Femur (tissue), 1 donor: ENCODE results near the gene NHEJ1.
A peak's percentile ranks its signal among the peaks of the same experiment; 100 is the strongest.

Source experiments
- DNase-seq: peaks from one replicate; pipeline ENCODE4 v3.0.0-alpha.2; 2017

The NHEJ1 gene

DNA sequence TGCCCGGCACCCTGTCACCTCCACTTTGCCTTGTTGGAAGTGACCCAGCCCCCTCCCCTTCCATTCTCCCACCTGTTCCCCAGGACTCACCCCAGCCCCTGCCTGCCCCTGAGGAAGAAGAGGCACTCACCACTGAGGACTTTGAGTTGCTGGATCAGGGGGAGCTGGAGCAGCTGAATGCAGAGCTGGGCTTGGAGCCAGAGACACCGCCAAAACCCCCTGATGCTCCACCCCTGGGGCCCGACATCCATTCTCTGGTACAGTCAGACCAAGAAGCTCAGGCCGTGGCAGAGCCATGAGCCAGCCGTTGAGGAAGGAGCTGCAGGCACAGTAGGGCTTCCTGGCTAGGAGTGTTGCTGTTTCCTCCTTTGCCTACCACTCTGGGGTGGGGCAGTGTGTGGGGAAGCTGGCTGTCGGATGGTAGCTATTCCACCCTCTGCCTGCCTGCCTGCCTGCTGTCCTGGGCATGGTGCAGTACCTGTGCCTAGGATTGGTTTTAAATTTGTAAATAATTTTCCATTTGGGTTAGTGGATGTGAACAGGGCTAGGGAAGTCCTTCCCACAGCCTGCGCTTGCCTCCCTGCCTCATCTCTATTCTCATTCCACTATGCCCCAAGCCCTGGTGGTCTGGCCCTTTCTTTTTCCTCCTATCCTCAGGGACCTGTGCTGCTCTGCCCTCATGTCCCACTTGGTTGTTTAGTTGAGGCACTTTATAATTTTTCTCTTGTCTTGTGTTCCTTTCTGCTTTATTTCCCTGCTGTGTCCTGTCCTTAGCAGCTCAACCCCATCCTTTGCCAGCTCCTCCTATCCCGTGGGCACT, 21.9 kb upstream of the NHEJ1 start:
- DNase-seq, result no peak

DNA sequence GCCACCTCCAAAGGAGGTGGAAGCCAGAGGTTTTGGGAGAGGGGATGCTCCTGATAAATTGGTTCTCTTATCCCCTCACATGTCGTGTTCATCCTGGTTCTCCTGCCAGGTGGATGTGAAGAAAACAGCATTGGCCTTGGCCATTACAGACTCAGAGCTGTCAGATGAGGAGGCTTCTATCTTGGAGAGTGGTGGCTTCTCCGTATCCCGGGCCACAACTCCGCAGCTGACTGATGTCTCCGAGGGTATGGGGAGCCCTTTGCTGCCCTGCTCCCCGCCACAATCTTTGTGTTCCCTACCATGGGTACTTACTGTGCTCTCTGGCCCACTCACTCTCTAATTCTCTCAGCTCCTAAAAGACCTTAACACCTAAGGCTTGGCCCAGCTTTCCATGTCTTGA, 20.9 kb upstream of the NHEJ1 start:
- DNase-seq, result no peak

DNA sequence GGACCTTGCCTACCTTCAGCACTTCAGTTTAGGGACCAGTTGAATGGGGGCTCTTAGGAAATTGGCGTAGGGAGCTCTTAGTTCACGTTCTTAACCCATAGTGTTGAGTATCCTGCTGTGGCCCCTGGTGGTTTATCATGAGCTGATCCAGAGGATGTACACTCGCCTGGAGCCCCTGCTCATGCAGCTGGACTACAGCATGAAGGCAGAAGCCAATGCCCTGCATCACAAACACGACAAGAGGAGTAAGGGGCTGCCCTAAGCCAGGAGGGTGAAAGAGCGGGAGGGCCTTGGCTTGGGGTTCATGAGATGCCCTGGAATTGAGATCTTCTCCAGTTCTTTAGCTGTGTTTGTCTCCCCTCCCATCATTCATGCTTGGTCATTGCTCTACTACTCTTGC, 20.3 kb upstream of the NHEJ1 start:
- no peak for DNase-seq

DNA sequence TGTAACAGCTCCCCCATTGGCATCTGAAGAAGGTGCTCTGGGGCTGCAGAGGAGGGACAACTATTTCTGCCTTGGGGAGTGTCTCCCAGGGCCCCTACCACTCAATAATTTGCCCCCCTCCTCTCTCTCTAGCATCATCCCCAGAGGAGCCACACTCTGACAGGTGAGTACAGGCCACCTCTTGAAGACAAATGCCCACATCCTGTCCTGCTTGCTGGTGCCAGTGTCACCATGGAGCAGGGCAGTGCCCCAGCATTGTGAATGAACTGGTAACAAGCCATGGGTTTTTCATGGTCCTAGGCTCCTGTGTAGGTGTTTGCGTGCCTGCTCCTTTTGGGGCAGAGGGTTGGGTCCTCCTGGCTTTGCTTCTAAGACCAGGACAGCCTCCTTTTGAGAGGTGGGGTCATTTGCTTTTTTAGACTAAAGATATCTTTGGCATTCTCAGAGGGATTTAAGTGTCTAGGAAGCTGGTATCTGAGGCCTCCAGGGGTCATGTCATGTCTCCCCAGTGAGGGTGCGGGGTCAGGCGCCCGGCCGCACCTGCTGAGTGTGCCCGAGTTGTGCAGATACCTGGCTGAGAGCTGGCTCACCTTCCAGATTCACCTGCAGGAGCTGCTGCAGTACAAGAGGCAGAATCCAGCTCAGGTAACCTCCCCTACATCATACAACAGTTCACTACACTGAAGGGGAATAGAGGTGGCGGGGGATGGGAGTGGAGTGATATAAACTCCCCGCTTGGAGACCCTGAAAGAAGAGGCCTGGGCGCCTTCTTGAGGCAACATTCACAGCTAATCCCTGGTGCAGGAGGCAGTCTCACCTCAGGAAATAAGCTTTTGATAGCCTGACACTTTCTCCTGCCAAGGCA, 19.2 kb upstream of the NHEJ1 start:
- no peak for DNase-seq

DNA sequence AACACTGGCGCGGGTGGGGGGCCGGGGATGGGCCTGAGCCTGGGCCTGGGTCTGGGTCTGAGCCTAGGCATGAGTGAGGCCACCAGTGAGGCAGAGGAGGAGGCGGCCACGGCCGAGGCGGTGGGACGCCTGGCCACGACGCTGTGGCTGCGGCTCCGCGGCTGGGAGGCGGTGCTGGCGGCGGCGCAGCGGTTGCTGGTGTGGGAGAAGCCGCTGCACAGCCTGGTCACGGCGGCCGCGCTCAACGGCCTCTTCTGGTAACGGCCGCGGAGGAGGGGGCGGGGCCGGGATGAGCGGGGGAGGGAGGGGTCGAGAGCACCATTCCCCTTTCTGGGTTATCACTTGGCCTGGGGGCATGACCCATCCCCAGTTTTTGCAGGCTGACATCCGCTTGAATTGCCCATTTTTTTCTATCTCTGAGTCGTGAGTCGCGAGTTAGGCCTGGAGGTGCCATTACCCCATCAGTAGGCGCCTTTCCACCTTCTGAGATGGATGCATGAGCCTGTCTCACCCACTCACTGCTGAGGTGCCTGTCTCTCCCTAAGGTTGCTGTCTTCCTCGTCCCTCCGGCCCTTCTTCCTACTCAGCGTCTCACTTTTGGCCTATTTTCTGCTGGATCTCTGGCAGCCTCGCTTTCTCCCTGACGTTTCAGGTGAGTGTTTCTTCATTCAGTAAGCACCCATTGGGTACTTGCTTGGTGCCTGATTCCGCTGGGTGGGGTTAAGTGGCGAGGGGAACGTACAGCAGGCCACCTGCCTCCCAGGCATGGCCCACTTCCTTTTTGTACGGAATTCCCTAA, 18.0 kb upstream of the NHEJ1 start:
- no peak for DNase-seq

DNA sequence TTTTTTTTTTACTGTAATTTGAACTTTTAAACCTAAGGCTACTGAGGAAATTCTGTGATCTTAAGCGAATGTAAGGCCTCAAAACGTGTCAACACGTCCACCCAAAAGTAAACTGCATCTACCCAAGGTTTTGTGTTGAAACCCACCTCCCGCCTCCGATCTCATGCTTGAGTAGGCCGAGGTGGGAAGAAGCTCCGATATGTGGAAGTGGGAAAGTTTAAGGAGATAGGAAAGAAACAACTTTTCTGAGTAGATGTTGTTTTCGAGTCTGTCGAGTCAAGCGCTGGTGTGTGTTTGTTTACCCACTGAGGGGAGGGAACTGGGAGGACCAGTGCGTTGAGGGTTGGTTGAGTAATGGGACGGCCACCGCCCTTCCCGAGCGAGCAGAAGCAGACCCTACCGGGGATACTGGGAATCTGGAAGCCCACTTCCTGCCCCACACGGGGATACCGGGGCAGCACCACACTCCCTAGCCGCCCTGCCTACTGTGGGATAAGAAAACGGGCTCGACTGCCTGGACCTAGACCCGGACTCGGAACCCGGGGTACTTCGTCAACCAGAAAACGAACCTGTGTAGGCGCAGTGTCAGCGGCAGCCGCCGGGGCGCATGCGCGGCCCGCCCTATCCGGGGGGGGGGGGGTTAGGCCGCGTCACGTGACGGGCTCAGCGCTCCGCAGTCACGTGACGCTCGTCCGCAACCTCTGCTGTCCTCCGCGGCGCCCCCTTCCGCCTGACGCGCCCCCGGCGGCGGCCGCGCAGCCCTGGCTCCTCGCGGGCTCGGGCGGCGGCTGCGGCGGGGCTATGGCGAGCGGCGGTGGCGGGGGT, 17.1 kb upstream of the NHEJ1 start, which contains the start of gene RETREG2:
Gene RETREG2 (plus strand): TSS at position 724 of the 825 bp plus-strand sequence. CDS start 78 bp downstream, at position 802.
- DNase-seq, result peak; percentile 94

DNA sequence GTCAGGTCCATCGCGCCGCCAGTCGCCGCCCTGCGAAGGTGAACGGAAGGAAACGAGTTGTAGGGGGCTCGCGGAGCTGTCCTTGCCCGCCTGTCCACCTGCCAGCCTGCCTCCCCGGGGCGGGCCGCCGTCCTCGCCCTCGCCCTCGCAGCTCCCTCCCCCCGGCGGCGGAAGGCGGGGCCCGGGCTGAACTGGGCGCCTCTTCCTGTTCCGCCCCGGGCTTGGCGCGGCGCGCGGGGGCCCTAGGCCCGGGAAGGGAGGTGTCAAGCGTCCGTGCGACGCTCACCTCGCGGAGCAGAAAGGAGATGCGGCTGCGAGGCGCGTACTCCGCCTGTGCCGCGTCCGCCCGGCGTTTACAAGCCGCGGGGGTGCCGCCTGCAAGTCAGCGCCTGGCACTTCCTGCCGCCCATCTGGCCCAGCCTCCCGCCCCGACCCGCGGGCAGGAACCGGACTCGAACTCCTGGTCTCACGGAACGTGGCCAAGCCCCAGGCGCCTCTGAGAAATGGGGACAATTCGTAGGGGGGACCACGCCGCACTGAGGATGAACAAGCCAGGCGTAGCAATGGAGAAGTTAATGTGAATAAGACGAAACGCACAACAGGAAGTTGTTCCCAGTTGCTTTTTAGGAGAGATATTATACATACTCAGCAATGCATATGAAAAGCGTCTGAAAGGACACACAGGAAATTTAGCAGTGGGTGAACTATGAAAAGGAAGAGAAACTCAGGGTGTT, 16.4 kb upstream of the NHEJ1 start, which contains the start of gene CNPPD1:
Gene CNPPD1 (minus strand): TSS at position 108 of the 734 bp plus-strand sequence. CDS start 97 bp downstream, at position 11.
- peak; percentile 91 for DNase-seq

DNA sequence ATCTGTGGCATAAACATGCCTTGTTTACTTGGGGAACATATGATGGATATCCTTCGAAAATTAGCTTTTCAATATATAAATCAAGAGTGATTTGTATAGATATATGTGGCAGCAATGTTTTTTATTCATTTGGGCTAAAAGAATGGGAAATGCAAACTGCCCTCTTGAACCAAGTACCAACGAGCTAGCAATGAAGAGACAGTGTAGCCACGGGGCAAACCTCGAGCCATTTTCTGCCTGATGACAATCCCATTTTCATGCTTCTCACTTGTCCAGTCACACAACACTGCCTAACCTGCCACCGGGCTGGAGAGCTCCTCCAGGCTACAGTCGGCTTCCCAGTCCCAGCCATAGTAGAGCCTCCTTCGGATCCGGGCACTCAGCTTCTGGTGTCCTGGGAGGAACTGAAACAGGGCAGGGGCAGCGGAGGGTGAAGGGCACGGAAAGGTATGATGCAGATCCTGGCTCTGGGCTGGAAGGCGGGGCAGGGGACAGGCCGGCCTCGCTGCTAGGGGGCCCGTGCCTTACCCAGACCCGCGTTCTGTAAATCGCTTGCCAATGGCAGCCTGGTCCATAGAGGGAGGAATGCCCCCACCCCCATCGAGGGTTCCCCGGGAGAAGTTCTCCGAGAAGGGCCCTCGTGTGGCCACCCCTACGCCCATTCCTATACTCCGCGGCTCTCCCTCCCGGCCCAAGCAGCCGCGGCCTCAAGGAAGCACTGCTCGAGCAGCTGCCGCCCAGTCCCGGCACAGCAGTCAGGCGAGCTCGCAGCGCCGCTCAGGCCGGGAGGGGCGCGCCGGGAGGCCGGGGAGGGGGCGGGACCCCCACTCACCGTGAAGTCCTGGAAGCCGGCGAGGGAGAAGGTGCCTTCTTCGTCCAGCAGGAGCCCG, 15.6 kb upstream of the NHEJ1 start:
- DNase-seq, result no peak

DNA sequence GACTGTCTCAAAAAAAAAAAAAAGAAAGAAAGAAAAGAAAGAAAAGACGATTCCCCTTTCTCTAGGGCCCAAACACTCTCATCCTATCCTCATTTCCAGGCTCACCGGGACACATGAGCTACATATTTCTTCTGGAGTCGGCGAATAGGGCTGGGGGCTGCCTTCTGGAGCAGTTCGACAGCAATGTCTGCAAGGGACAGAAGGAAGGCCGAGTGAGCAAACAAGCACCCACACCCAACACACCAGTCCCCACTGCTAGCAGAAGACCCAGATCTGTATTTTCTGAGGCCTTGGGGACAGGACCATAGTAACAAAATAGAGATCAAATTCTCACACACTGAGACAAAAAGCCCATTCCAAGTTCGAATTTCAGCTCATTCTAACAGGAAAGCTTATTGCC, 14.9 kb upstream of the NHEJ1 start:
- DNase-seq, result no peak

DNA sequence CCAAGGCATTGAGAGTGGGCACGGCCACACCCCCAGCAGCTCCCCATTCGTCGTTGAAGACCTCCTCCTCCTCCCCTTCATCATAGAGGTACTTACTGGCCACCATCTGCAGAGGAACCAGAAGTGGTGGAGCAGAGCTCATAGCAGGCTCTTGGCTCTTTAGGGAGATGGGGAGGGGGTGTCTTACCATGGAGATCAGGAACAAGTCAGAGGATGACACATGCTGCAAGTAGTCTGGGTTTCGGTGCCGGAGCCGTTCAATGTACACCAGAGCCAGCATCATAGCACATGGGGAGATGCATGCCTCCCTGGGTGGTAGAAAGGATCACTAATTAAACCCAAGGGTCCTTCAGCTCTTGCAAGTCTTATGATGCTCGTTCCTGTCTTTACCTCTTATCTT, 14.2 kb upstream of the NHEJ1 start:
- DNase-seq, result no peak

DNA sequence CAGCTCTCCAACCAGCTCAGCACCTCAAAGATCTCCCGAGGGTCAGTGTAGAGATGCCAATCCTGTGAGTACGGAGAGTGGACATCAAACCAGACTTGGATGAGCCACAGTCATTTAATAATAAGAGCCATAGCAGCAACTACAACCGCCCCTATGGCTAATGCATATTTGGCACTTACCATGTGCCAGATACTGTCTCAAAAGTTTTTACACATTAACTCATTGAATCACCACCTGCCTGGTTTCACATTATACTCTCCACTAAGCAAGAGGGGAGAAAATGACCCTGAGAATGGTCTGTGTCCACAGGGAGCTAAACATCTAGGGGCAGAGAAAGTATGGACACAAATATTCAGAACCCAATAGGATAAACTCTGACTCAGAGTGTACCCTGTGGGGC, 13.5 kb upstream of the NHEJ1 start:
- DNase-seq, result no peak

DNA sequence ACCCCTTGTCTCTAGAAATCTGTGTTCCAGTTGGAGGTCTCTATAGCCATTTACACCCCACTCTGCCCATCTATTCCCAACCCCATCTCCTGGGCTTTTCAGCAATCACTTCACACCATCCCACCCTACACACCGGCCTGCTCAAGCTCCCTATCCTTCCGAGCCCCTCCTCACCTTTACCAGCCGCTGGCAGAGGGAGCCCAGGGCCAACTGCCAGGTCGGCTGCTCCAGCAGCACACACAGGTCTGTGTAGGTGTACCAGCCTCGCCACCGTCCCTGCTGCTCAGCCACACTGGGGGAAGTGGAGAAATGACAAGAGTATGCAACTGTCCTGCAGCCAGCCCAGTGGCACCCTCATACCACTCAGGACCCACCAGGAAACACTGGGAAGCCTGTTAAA, 12.6 kb upstream of the NHEJ1 start:
- no peak for DNase-seq

DNA sequence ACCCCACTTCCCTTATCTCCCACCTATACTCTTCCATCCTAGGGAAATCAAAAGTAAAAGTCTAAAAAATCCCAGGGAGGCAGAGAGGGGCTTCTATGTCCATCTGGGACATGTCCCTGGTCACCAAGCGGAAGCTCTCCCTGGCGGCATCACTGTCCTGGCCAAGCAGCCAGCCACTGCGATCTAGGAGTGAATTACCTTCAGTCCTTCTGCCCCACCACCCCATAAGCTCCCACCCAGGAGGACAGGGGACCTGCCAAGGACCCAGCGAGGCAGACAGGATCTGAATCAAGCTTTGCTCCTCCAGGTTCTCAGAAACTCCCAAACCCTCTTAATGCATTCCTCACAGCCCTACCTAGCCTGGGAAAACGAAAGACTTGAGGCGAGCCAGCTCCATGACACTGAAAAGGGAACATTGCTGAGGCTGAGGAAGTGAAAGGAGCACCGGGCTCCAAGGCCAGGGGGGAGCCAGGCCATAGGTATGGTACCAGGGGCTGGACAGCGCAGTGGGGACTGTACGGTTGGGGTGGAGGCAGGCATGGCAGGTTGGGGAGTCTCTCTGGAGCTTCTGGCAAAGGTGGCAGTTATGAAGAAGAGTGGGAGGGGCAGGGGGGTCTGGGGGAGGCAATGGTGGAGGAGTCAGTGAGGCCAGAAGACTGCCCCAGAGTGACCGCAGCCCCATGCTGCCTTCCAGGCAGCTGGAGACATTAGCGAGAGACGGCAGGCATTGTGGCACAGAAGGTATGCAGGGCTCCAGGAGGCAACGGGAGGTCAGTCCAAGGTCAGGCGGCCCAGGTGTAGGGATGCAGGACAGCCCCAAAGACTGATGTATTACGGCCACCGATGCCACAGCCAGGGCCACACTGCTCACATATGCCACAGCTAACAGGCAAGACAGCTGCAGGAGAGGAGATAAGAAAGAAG, 11.9 kb upstream of the NHEJ1 start:
- DNase-seq, result no peak

DNA sequence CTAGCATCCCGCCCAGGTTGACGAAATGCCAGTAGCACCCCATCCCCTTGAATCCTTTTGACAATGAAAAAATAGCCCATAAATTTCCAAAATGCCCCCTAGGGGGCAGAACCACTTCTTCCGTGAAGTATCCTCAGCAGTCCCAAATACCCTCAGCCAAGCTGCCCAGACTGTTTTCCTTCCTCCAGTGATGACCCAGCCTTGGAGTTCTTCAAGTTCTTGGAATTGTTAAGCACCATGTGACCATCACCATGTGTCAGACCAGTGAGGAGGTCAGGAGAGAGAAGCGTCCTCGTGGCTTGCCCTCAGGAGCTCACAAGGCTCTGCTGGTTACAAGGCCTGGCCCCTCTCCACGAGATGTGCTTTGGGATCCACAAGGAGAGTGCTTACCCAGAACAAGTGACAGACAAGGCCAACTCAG, 10.6 kb upstream of the NHEJ1 start:
- DNase-seq, result peak; percentile 45

DNA sequence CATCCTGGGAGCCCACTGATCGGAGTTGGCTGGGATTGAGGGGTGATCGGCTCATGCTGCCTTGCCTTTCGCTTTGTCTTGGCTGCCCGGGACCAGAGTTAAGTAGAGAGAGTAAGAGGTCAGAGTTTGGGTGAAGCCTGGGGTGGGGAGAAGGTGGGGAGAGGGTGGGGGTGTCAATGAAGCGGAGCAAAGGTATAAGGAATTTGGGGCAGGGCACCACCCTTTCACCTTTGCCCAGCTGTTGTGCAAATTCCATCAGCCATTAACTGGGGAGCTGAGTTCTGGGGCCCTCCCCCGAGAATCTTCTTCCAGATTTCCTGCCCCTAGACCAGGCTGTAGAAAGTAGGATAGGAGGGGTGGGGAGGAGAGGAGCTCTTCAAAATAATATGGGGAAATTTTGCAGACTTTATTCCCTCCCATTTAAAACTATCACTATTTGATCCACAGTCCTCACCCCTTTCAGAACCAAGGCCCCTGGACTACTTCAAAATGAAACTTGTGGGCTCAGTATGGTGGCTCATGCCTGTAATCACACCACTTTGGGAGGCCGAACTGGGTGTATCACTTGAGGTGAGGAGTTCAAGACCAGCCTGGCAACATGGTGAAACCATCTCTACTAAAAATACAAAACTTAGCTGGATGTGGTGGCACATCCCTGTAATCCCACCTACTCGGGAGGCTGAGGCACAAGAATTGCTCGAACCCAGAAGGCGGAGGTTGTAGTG, 9.5 kb upstream of the NHEJ1 start, which contains the start of gene SLC23A3:
Gene SLC23A3 (minus strand): TSS at position 100 of the 725 bp plus-strand sequence. CDS start 45 bp downstream, at position 55.
- DNase-seq, result no peak

DNA sequence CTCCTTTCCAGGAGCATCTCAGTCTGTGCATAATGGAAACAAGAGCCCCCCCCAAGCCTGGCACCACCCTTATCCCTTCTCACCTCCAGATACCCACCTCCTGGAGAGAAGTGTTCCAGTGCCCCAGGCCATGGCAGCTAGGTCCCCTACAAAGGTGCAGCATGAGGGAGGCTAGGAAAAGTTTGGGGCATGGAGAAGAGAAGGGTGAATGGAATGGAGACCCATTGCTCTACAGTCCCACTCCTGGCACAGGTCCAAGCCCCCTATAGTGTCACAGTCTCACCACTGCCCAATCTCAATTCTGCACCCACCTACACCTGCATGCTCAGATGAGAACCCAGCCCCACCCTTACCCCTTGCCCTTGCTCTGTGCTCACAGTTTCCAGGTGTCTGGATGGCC, 8.3 kb upstream of the NHEJ1 start:
- DNase-seq, result no peak

DNA sequence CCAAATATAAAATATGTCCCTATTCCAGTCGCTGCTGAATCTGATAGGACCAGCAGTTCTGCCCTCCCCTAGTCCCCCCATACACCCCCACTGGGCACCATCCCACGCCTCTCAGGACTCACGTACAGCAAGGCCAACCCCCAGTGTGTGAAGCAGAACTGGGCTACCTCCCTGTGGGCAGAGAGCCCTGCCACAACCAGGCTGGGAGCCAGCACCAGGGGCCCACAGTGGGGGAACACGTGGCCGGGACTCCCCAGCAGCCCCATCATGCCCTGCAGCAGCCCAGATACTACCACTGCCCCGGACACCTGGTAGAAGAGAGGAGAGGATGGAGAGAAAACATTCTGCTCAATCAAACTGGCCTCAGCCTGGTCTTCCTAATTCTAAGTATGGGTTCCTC, 7.9 kb upstream of the NHEJ1 start:
- DNase-seq, result no peak

DNA sequence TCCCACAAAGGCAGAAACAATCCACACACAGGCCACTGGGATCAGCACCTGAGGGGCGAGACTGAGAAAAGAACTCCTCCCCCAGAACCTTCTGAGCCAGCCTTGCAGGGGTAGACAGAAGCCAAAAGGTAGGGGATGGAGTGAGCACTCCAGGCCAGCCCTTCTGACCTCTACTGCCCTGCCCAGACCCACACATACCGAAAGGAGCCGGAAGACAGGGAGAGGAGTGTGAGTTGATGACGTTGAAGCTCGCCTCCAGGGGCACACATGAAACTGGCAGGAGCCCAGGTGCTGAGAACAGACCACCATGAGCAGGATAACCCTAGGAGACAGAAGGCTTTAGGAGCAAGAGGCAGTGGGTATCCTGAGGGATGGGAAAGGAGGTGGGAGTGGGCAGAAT, 7.4 kb upstream of the NHEJ1 start:
- no peak for DNase-seq
